Stimulated activated CD4-positive, alpha-beta T cell treated with anti-CD3 and anti-CD28 coated beads, Interleukin-4, amount 100 ng/mL, for 4 hours (primary cell): Measurements from ENCODE around the gene PAK2.
A peak's percentile ranks its signal among the peaks of the same experiment; 100 is the strongest.
"Not testable (repeated sequence)": the region's sequence is repeated elsewhere in the genome, so short reads cannot be mapped to it uniquely, and the experiment has no call there.

Experiments
- DNase-seq, 2 experiments: peaks; one replicate each; pipeline ENCODE4 v3.0.0-alpha.2; 2020

PAK2 gene

DNA sequence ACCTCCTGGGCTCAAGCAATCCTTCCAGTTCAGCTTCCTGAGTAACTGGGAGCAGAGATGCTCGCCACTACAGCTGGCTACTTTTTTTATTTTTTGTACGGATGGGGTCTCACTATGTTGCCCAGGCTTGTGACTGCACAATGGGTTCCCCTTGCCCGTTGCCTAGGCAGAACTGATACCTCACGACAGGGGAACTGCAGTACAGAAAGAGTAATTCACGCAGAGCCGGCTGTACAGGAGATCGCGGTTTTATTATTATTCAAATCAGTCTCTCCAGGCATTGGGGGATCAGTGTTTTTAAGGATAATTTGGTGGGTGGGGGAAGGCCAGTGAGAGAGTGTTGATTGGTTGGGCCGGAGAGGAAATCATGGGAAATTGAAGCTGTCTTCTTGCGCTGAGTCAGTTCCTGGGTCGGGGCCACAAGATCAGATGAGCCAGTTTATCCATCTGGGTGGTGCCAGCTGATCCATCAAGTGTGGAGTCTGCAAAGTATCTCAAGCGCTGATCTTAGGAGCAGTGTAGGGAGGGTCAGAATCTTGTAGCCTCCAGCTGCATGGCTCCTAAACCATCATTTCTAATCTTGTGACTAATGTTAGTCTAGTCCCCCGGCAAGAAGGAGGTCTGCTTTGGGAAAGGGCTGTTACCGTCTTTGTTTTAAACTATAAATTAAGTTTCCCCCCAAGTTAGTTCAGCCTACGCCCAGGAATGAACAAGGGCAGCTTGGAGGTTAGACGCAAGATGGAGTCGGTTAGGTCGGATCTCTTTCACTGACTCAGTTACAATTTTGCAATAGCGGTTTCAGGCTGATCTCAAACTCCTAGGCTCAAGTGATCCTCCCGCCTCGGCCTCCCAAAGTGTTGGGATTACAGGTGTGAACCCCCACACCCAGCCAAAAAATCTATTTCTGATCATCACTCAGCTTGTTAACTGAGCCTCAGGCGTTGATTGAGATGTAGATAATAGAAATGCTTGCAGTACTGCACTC is 104.9 kb downstream of the PAK2 start:
- not testable (repeated sequence) for DNase-seq

DNA sequence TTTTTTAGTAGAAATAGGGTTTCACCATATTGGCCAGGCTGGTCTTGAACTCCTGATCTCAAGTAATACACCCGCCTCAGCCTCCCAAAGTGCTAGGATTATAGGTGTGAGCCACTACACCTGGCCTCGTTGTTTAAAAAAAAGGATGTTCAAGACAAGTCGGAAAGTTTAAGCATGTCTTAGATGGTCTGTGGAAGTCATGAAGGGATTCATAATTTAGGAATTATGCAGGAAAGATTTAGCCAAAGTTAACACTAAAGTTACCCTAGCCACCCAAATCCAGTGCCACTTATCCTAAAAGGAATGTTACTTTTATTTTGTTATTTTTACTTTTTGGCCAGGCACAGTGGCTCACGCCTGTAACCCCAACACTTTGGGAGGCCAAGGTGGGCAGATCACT is 108.7 kb downstream of the PAK2 start:
- not testable (repeated sequence) for DNase-seq

GRCh38 chr3:196849180-196849741 is 109.6 kb downstream of the PAK2 start:
- DNase-seq = no peak

GRCh38 chr3:196863000-196863399 is 123.3 kb downstream of the PAK2 start:
- DNase-seq = not testable (repeated sequence)

- no peak for DNase-seq
Observed at GRCh38 chr3:196867155-196867506, 127.5 kb downstream of the PAK2 start.

- peak; percentile 86 to 89 for DNase-seq
Observed at GRCh38 chr3:196867507-196868296, 128.0 kb downstream of the PAK2 start, which contains the start of gene SENP5. TSS of gene SENP5 (plus strand) at chr3:196867920. CDS start at chr3:196885182, 17,262 bp downstream.

- no peak for DNase-seq
Observed at GRCh38 chr3:196868297-196868661, 128.6 kb downstream of the PAK2 start.

DNA sequence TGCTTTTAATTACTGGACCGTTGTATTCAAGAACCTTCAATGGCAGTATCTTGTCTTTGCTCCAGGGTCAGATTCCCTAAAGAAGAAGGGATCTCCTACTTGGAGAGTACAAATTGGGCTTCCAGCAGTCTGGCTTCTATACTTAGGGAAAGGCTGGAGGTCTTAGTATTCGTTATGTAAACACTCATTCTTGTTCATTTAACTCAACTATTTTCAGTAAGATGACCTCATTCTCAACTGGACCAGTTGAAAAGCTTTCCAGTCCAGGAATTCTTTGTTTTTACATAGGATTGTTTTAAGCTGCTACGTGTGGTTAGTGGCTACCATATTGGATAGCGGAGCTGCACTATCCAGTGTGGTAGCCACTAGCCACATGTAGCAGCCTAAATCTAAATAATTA is 132.7 kb downstream of the PAK2 start:
- no peak for DNase-seq

DNA sequence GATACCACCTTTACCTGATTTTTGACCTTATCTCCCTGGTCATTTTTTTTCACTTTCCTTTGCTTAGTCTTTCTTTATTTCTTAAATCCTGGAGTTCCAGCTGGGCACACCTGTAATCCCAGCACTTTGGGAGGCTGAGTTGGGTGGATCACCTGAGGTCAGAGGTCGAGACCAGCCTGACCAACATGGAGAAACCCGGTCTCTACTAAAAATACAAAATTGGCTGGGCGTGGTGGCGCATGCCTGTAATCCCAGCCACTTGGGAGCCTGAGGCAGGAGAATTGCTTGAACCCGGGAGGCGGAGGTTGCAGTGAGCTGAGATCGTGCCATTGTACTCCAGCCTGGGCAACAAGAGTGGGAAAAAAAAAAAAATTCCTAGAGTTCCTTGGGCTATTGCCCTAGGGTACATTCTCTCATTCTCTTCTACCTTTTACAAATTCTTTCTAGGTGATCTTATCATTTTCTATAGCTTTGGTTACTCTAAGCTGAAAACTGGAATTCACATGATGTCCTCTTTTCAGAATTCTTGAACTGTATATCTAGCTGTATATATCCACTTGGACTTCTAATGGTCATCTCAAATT is 134.9 kb downstream of the PAK2 start:
- not testable (repeated sequence) for DNase-seq

DNA sequence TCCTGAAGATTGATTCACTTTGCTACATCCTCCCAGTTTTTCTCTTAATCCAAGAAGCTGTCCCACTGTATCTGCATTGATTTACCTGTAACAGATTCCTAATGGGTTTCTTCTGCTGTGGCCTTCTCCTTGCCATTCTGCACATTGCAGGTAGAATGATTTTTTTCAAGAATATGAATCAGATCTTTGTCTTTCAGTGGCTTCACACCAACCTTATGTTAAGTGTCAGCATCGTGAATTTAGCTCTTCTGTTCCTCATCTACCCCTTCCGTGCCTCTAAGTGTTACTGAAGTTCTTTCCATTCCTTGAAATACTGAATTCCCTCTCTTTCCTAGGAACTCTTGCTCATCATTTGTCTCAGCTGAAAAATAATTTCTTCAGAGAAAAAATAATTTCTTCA is 135.6 kb downstream of the PAK2 start:
- no peak for DNase-seq
